ENCODE measurements around the gene EYS. TPM values are rescaled to one million over a fixed set of nuclear protein-coding genes. Genes with fewer than 3 reads are reported as not detected.

EYS gene
- total RNA-seq (not detected), polyA plus RNA-seq (not detected)

GRCh38 chr6:65707126-65707826 lies at the start of gene EYS:
EYS (minus strand) TSS chr6:65707226; CDS start chr6:65495410, 211,816 bp downstream.
- Mint-ChIP-seq H3K36me3 (no peaks in the 10 kb centered on the region), H3K9me3 (peaks cover 4 to 22% (median 6%) of the 10 kb centered on the region in 5 donors), H3K4me3 (no peak within 1 kb of the TSS), H3K4me1 (no peaks in the 10 kb centered on the region), H3K27me3 (no peaks in the 10 kb centered on the region), H3K27ac (no peak within 1 kb of the TSS)
- Histone ChIP-seq H3K4me1 (ENCODE audit: insufficient read depth, low read length) (no peaks in the 10 kb centered on the region), H3K27ac (ENCODE audit: low read depth, low read length) (no peak within 1 kb of the TSS), H3K36me3 (ENCODE audit: insufficient read depth, low read length) (no peaks in the 10 kb centered on the region), H3K27me3 (ENCODE audit: insufficient read depth, low read length, poor library complexity, severe bottlenecking) (no peaks in the 10 kb centered on the region), H3K9me3 (ENCODE audit: low read length) (no peaks in the 10 kb centered on the region), H3K4me3 (ENCODE audit: low read length) (no peak within 1 kb of the TSS)
- ChIA-PET POLR2A (no interaction called here), CTCF (no interaction called here)
- DNase-seq = no peak

GRCh38 chr6:65746302-65746701 lies 39.3 kb upstream of the EYS start:
- no peak overlapping the region for H3K27ac Mint-ChIP-seq
- DNase-seq = no peak
- Histone ChIP-seq H3K4me1 (ENCODE audit: insufficient read depth, low read length) (no peaks in the 10 kb centered on the region), H3K36me3 (ENCODE audit: insufficient read depth, low read length) (no peaks in the 10 kb centered on the region), H3K4me3 (ENCODE audit: low read length) (no peak overlapping the region), H3K27ac (ENCODE audit: low read depth, low read length) (no peak overlapping the region), H3K27me3 (ENCODE audit: insufficient read depth, low read length, poor library complexity, severe bottlenecking) (no peaks in the 10 kb centered on the region), H3K9me3 (ENCODE audit: low read length) (no peaks in the 10 kb centered on the region)
- H3K9me3 Mint-ChIP-seq = peaks cover 11 to 42% (median 21%) of the 10 kb centered on the region in 5 donors
- H3K4me1 Mint-ChIP-seq = no peaks in the 10 kb centered on the region
- peaks cover 0 to 2% (median 0%) of the 10 kb centered on the region in 3 donors for H3K36me3 Mint-ChIP-seq
- ChIA-PET POLR2A (no interaction called here), CTCF (no interaction called here)
- no peaks in the 10 kb centered on the region for H3K27me3 Mint-ChIP-seq
- peak overlapping the region in 1 of 7 donors; percentile 32 for H3K4me3 Mint-ChIP-seq

GRCh38 chr6:65745614-65746013 lies 38.6 kb upstream of the EYS start:
- Histone ChIP-seq H3K9me3 (ENCODE audit: low read length) (no peaks in the 10 kb centered on the region), H3K36me3 (ENCODE audit: insufficient read depth, low read length) (no peaks in the 10 kb centered on the region), H3K4me1 (ENCODE audit: insufficient read depth, low read length) (no peaks in the 10 kb centered on the region), H3K4me3 (ENCODE audit: low read length) (no peak overlapping the region), H3K27ac (ENCODE audit: low read depth, low read length) (no peak overlapping the region), H3K27me3 (ENCODE audit: insufficient read depth, low read length, poor library complexity, severe bottlenecking) (no peaks in the 10 kb centered on the region)
- H3K4me1 Mint-ChIP-seq = no peaks in the 10 kb centered on the region
- no peaks in the 10 kb centered on the region for H3K27me3 Mint-ChIP-seq
- H3K36me3 Mint-ChIP-seq = peaks cover 0 to 2% (median 0%) of the 10 kb centered on the region in 3 donors
- H3K27ac Mint-ChIP-seq = no peak overlapping the region
- DNase-seq = no peak
- ChIA-PET POLR2A (no interaction called here), CTCF (no interaction called here)
- H3K4me3 Mint-ChIP-seq = no peak overlapping the region
- peaks cover 11 to 36% (median 23%) of the 10 kb centered on the region in 5 donors for H3K9me3 Mint-ChIP-seq

- no peaks in the 10 kb centered on the region for H3K36me3 ChIP-seq (ENCODE audit: insufficient read depth, low read length)
- H3K36me3 Mint-ChIP-seq = no peaks in the 10 kb centered on the region
- peaks cover 0 to 2% of the 10 kb centered on the region in 2 donors for H3K27me3 Mint-ChIP-seq
- H3K27ac ChIP-seq (ENCODE audit: low read depth, low read length) = no peak overlapping the region
- H3K4me3 ChIP-seq (ENCODE audit: low read length) = no peak overlapping the region
- H3K9me3 Mint-ChIP-seq = peaks cover 6 to 30% (median 13%) of the 10 kb centered on the region in 5 donors
- no peaks in the 10 kb centered on the region for H3K4me1 Mint-ChIP-seq
- no peak overlapping the region for H3K27ac Mint-ChIP-seq
- ChIA-PET CTCF (no interaction called here), POLR2A (no interaction called here)
- H3K4me1 ChIP-seq (ENCODE audit: insufficient read depth, low read length) = no peaks in the 10 kb centered on the region
- no peak overlapping the region for H3K4me3 Mint-ChIP-seq
- H3K27me3 ChIP-seq (ENCODE audit: insufficient read depth, low read length, poor library complexity, severe bottlenecking) = no peaks in the 10 kb centered on the region
- H3K9me3 ChIP-seq (ENCODE audit: low read length) = no peaks in the 10 kb centered on the region
- DNase-seq = no peak
These were observed 22.0 kb upstream of the EYS start for GRCh38 chr6:65728879-65729479.

GRCh38 chr6:65719101-65719500 lies 12.1 kb upstream of the EYS start:
- H3K9me3 ChIP-seq (ENCODE audit: low read length) = no peaks in the 10 kb centered on the region
- Mint-ChIP-seq H3K9me3 (peaks cover 4 to 17% (median 5%) of the 10 kb centered on the region in 5 donors), H3K4me1 (no peaks in the 10 kb centered on the region), H3K27me3 (no peaks in the 10 kb centered on the region), H3K27ac (no peak overlapping the region), H3K36me3 (no peaks in the 10 kb centered on the region), H3K4me3 (no peak overlapping the region)
- H3K27me3 ChIP-seq (ENCODE audit: insufficient read depth, low read length, poor library complexity, severe bottlenecking) = no peaks in the 10 kb centered on the region
- H3K36me3 ChIP-seq (ENCODE audit: insufficient read depth, low read length) = no peaks in the 10 kb centered on the region
- no peak overlapping the region for H3K27ac ChIP-seq (ENCODE audit: low read depth, low read length)
- no peak for DNase-seq
- ChIA-PET CTCF (no interaction called here), POLR2A (no interaction called here)
- no peak overlapping the region for H3K4me3 ChIP-seq (ENCODE audit: low read length)
- H3K4me1 ChIP-seq (ENCODE audit: insufficient read depth, low read length) = no peaks in the 10 kb centered on the region

GRCh38 chr6:65711531-65711930 lies 4.5 kb upstream of the EYS start:
- Mint-ChIP-seq H3K27ac (no peak overlapping the region), H3K36me3 (no peaks in the 10 kb centered on the region), H3K4me1 (no peaks in the 10 kb centered on the region), H3K9me3 (peaks cover 0 to 26% (median 6%) of the 10 kb centered on the region in 5 donors), H3K27me3 (no peaks in the 10 kb centered on the region), H3K4me3 (no peak overlapping the region)
- POLR2A ChIA-PET = no interaction called here
- Histone ChIP-seq H3K4me1 (ENCODE audit: insufficient read depth, low read length) (no peaks in the 10 kb centered on the region), H3K9me3 (ENCODE audit: low read length) (no peaks in the 10 kb centered on the region), H3K36me3 (ENCODE audit: insufficient read depth, low read length) (no peaks in the 10 kb centered on the region), H3K4me3 (ENCODE audit: low read length) (no peak overlapping the region), H3K27me3 (ENCODE audit: insufficient read depth, low read length, poor library complexity, severe bottlenecking) (no peaks in the 10 kb centered on the region), H3K27ac (ENCODE audit: low read depth, low read length) (no peak overlapping the region)
- CTCF ChIA-PET = no interaction called here
- no peak for DNase-seq

GRCh38 chr6:65709099-65709830 lies 2.2 kb upstream of the EYS start:
- Mint-ChIP-seq H3K9me3 (peaks cover 0 to 18% (median 4%) of the 10 kb centered on the region in 5 donors), H3K27ac (no peak overlapping the region), H3K4me3 (no peak overlapping the region), H3K36me3 (no peaks in the 10 kb centered on the region), H3K27me3 (no peaks in the 10 kb centered on the region), H3K4me1 (no peaks in the 10 kb centered on the region)
- ChIA-PET CTCF (no interaction called here), POLR2A (no interaction called here)
- Histone ChIP-seq H3K27me3 (ENCODE audit: insufficient read depth, low read length, poor library complexity, severe bottlenecking) (no peaks in the 10 kb centered on the region), H3K4me1 (ENCODE audit: insufficient read depth, low read length) (no peaks in the 10 kb centered on the region), H3K9me3 (ENCODE audit: low read length) (no peaks in the 10 kb centered on the region), H3K27ac (ENCODE audit: low read depth, low read length) (no peak overlapping the region), H3K36me3 (ENCODE audit: insufficient read depth, low read length) (no peaks in the 10 kb centered on the region), H3K4me3 (ENCODE audit: low read length) (no peak overlapping the region)
- DNase-seq = no peak

- H3K4me1 Mint-ChIP-seq = no peaks in the 10 kb centered on the region
- Histone ChIP-seq H3K27me3 (ENCODE audit: insufficient read depth, low read length, poor library complexity, severe bottlenecking) (no peaks in the 10 kb centered on the region), H3K27ac (ENCODE audit: low read depth, low read length) (no peak overlapping the region), H3K4me3 (ENCODE audit: low read length) (no peak overlapping the region), H3K4me1 (ENCODE audit: insufficient read depth, low read length) (no peaks in the 10 kb centered on the region), H3K9me3 (ENCODE audit: low read length) (no peaks in the 10 kb centered on the region), H3K36me3 (ENCODE audit: insufficient read depth, low read length) (no peaks in the 10 kb centered on the region)
- no peak overlapping the region for H3K27ac Mint-ChIP-seq
- H3K36me3 Mint-ChIP-seq = no peaks in the 10 kb centered on the region
- ChIA-PET CTCF (no interaction called here), POLR2A (no interaction called here)
- H3K4me3 Mint-ChIP-seq = no peak overlapping the region
- H3K27me3 Mint-ChIP-seq = no peaks in the 10 kb centered on the region
- H3K9me3 Mint-ChIP-seq = peaks cover 2 to 17% (median 4%) of the 10 kb centered on the region in 5 donors
- DNase-seq = no peak
These were observed 1.1 kb upstream of the EYS start for GRCh38 chr6:65708162-65708561.

Data from CD8-positive, alpha-beta memory T cell (primary cell).